GM21717 (cell line): ENCODE results near the gene PPT2.
"Not testable (repeated sequence)": the region's sequence is repeated elsewhere in the genome, so short reads cannot be mapped to it uniquely, and the experiment has no call there.

Experiments
- ATAC-seq: cut with Tn5 transposase; IDR thresholded peaks from one replicate; pipeline ENCODE4 v1.9.1; 2021; ENCODE audit warnings: mild to moderate bottlenecking, moderate library complexity; ENCODE audit not compliant: unreplicated experiment

The PPT2 gene

GRCh38 chr6:32175711-32176475, 22.0 kb downstream of the PPT2 start, which contains the start of gene AGPAT1:
TSS of gene AGPAT1 (minus strand) at chr6:32176084. CDS start at chr6:32171496, 4,588 bp downstream.
- peak; percentile 32 for ATAC-seq

GRCh38 chr6:32176476-32177182, 22.7 kb downstream of the PPT2 start:
- ATAC-seq = no peak

GRCh38 chr6:32177183-32177787, 23.3 kb downstream of the PPT2 start:
- ATAC-seq = peak; percentile 4

- peak; percentile 67 for ATAC-seq
Observed at GRCh38 chr6:32177788-32178546, 24.0 kb downstream of the PPT2 start, which contains the start of gene RNF5. TSS of gene RNF5 (plus strand) at chr6:32178405. CDS start at chr6:32178512, 107 bp downstream.

- no peak for ATAC-seq
Observed at GRCh38 chr6:32178547-32179440, 24.9 kb downstream of the PPT2 start.

- ATAC-seq = no peak
Observed at GRCh38 chr6:32179766-32180405, 25.9 kb downstream of the PPT2 start.

- ATAC-seq = no peak
Observed at GRCh38 chr6:32181148-32181702, 27.3 kb downstream of the PPT2 start.

- ATAC-seq = no peak
Observed at GRCh38 chr6:32181915-32182529, 28.1 kb downstream of the PPT2 start.

- no peak for ATAC-seq
Observed at GRCh38 chr6:32182555-32182981, 28.6 kb downstream of the PPT2 start.

GRCh38 chr6:32183030-32183429, 29.1 kb downstream of the PPT2 start:
- no peak for ATAC-seq

GRCh38 chr6:32183483-32184083, 29.6 kb downstream of the PPT2 start:
- no peak for ATAC-seq

GRCh38 chr6:32184084-32184640, 30.2 kb downstream of the PPT2 start, which contains the start of gene AGER:
TSS of gene AGER (minus strand) at chr6:32184253. CDS start at chr6:32184222, 31 bp downstream.
- no peak for ATAC-seq

- ATAC-seq = not testable (repeated sequence)
Observed at GRCh38 chr6:32185681-32186131, 31.8 kb downstream of the PPT2 start.

GRCh38 chr6:32186151-32186840, 32.4 kb downstream of the PPT2 start:
- ATAC-seq = not testable (repeated sequence)

GRCh38 chr6:32187009-32187709, 33.2 kb downstream of the PPT2 start:
- no peak for ATAC-seq

- not testable (repeated sequence) for ATAC-seq
Observed at GRCh38 chr6:32187725-32188380, 33.9 kb downstream of the PPT2 start.
